ENCODE results near the gene CENPM.

CENPM gene

GRCh38 chr22:41983513-41984405 lies 36.8 kb upstream of the CENPM start:
- TF ChIP-seq CTCF (IDR thresholded peaks at IDR 0.05; ENCODE audit: low read depth, low read length, missing control alignments) = no peak
- no peak overlapping the region for H3K4me3 ChIP-seq (ENCODE audit: low read depth, low read length)
- in situ Hi-C loops (cut with HindIII; ENCODE audit: low sequenced_read_pairs) = no loop called here
- DNase-seq (ENCODE audit: low read depth) = no peak

GRCh38 chr22:41982865-41983264 lies 35.9 kb upstream of the CENPM start:
- no peak for TF ChIP-seq CTCF (IDR thresholded peaks at IDR 0.05; ENCODE audit: low read depth, low read length, missing control alignments)
- H3K4me3 ChIP-seq (ENCODE audit: low read depth, low read length) = no peak overlapping the region
- no peak for DNase-seq (ENCODE audit: low read depth)
- in situ Hi-C loops (cut with HindIII; ENCODE audit: low sequenced_read_pairs) = no loop called here

GRCh38 chr22:41979423-41980250 lies 32.7 kb upstream of the CENPM start:
- no peak for TF ChIP-seq CTCF (IDR thresholded peaks at IDR 0.05; ENCODE audit: low read depth, low read length, missing control alignments)
- no peak overlapping the region for H3K4me3 ChIP-seq (ENCODE audit: low read depth, low read length)
- no peak for DNase-seq (ENCODE audit: low read depth)
- in situ Hi-C loops (cut with HindIII; ENCODE audit: low sequenced_read_pairs) = no loop called here

- in situ Hi-C loops (cut with HindIII; ENCODE audit: low sequenced_read_pairs) = no loop called here
- no peak overlapping the region for H3K4me3 ChIP-seq (ENCODE audit: low read depth, low read length)
- TF ChIP-seq CTCF (IDR thresholded peaks at IDR 0.05; ENCODE audit: low read depth, low read length, missing control alignments) = no peak
- no peak for DNase-seq (ENCODE audit: low read depth)
Measured at GRCh38 chr22:41978732-41979131, 31.8 kb upstream of the CENPM start.

GRCh38 chr22:41976961-41977566 lies 30.1 kb upstream of the CENPM start:
- in situ Hi-C loops (cut with HindIII; ENCODE audit: low sequenced_read_pairs) = no loop called here
- no peak for DNase-seq (ENCODE audit: low read depth)
- H3K4me3 ChIP-seq (ENCODE audit: low read depth, low read length) = peak overlapping the region; percentile 28
- TF ChIP-seq CTCF (IDR thresholded peaks at IDR 0.05; ENCODE audit: low read depth, low read length, missing control alignments) = no peak
